Right ventricle myocardium inferior (tissue), 1 donor: Measurements from ENCODE around the gene QRFP. TPM values are rescaled to one million over a fixed set of nuclear protein-coding genes. Genes with fewer than 3 reads are reported as not detected.
"Not testable (repeated sequence)": the region's sequence is repeated elsewhere in the genome, so short reads cannot be mapped to it uniquely, and the experiment has no call there.

Experiments used
- ATAC-seq: fragments of 200-7000 bp; cut with Tn5 transposase; one replicate; pipeline ENCODE4 v1.9.1; 2020; ENCODE audit warnings: mild to moderate bottlenecking, moderate library complexity
- DNase-seq: peaks from one replicate; pipeline ENCODE4 v3.0.0; 2021; ENCODE audit errors: missing footprints
- intact Hi-C: fragments of 100-400 bp; cut with DNase I; formaldehyde crosslinking; loops from one replicate; pipeline ENCODE4 v1.11.0; 2022
- total RNA-seq: library from RNA; stranded (reverse); fragmentation: NEBNext Ultra II Directional; extraction: Animal tissue kit (Norgen Biotek cat#: 25700); gene quantifications from one replicate; pipeline ENCODE4 v1.2.1, GENCODE V29; 2021
- donor health status: DM: no; HTN: yes; CAD: no; lungs with severe emphysema.

The QRFP gene
- total RNA-seq, 1 donor from 2014 or later = not detected

GRCh38 chr9:130910670-130911069 is 14.1 kb upstream of the QRFP start:
- DNase-seq, intact Hi-C loops, ATAC-seq: not testable (repeated sequence)

- ATAC-seq, DNase-seq, intact Hi-C loops: not testable (repeated sequence)
Observed at GRCh38 chr9:130910041-130910440, 13.4 kb upstream of the QRFP start.

- intact Hi-C loops = no loop called here
- DNase-seq (no peak), ATAC-seq (no peak)
Observed at GRCh38 chr9:130908878-130909355, 12.3 kb upstream of the QRFP start.

- ATAC-seq (no peak), DNase-seq (no peak)
- intact Hi-C loops = no loop called here
Observed at GRCh38 chr9:130908146-130908877, 11.7 kb upstream of the QRFP start.

GRCh38 chr9:130906735-130907416 is 10.3 kb upstream of the QRFP start:
- DNase-seq (no peak), ATAC-seq (no peak)
- intact Hi-C loops = no loop called here

- intact Hi-C loops = no loop called here
- no peak for ATAC-seq
Observed at GRCh38 chr9:130905902-130906734, 9.5 kb upstream of the QRFP start.

GRCh38 chr9:130905125-130905901 is 8.7 kb upstream of the QRFP start:
- no peak for DNase-seq
- ATAC-seq = no peak
- intact Hi-C loops = no loop called here

More at GRCh38 chr9:130905902-130906734, 9.5 kb upstream of the QRFP start:
- DNase-seq = no peak

- DNase-seq = no peak
- intact Hi-C loops = no loop called here
- no peak for ATAC-seq
Observed at GRCh38 chr9:130904070-130905044, 7.7 kb upstream of the QRFP start.

GRCh38 chr9:130903194-130904069 is 6.8 kb upstream of the QRFP start:
- intact Hi-C loops = no loop called here
- no peak for DNase-seq

GRCh38 chr9:130902204-130903185 is 5.9 kb upstream of the QRFP start:
- ATAC-seq (no peak), DNase-seq (no peak)
- intact Hi-C loops = no loop called here

More at GRCh38 chr9:130903194-130904069, 6.8 kb upstream of the QRFP start:
- no peak for ATAC-seq

- DNase-seq (no peak), ATAC-seq (no peak)
- intact Hi-C loops = no loop called here
Observed at GRCh38 chr9:130901498-130902203, 5.0 kb upstream of the QRFP start.

GRCh38 chr9:130900701-130901497 is 4.3 kb upstream of the QRFP start:
- intact Hi-C loops = no loop called here
- ATAC-seq = no peak
- no peak for DNase-seq

- no peak for ATAC-seq
- intact Hi-C loops = no loop called here
- DNase-seq = peak; percentile 59
Observed at GRCh38 chr9:130899051-130899748, 2.6 kb upstream of the QRFP start.

- DNase-seq = peak; percentile 4
- no peak for ATAC-seq
- intact Hi-C loops = no loop called here
Observed at GRCh38 chr9:130898552-130898852, 1.9 kb upstream of the QRFP start.
